ENCODE measurements around the gene CHMP2B.

GRCh38 chr3:87272718-87273341 is 45.7 kb downstream of the CHMP2B start:
- TF ChIP-seq CTCF (IDR thresholded peaks at IDR 0.05 in 4 of 5, conservative IDR thresholded peaks at IDR 0.05 in 1 of 5) = no peak
- no peak for TF ChIP-seq POLR2A (IDR thresholded peaks at IDR 0.05)
